Measurements from ENCODE around the gene SHISA2.

The SHISA2 gene

GRCh38 chr13:26047040-26047439 lies 4.8 kb downstream of the SHISA2 start:
- DNase-seq, result no peak

- DNase-seq, result no peak
Observed at GRCh38 chr13:26046639-26047038, 5.2 kb downstream of the SHISA2 start.

DNA sequence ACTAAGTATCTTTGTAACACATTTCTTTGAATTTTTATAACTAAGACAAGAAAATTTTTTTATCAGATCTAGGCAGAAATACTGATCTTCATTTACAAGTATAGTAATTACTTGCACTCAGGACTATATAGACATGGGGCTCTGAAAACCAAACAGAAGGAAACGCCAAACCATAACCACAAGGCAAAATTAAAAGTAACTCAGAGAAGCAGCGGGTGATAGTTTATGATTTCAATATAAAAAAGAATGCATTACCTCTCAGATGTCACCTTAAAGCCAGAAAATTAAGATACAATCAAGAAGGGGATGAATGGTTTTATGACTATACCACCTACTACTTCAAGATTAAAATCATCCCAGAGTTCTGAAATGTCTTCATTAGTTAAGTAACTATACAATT lies 6.7 kb downstream of the SHISA2 start:
- DNase-seq, result no peak

DNA sequence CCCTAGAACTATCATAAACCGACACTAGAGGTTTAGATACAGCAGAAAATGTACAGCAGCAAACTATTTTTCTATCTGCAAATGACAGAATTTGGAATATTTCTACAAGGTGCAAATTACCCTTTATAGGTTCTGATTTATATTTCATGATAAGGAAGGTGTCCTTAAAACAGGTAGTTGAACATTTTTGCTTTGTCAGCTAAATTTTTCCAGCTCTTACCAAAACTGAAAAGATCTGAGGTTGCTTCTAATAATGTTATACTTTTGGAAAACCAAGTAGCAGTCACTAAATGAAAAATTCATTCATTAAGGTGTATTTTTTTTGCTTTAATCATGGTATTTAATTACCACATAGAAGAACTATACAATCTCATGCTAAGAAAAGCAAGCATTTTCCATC lies 9.0 kb downstream of the SHISA2 start:
- DNase-seq, result no peak

DNA sequence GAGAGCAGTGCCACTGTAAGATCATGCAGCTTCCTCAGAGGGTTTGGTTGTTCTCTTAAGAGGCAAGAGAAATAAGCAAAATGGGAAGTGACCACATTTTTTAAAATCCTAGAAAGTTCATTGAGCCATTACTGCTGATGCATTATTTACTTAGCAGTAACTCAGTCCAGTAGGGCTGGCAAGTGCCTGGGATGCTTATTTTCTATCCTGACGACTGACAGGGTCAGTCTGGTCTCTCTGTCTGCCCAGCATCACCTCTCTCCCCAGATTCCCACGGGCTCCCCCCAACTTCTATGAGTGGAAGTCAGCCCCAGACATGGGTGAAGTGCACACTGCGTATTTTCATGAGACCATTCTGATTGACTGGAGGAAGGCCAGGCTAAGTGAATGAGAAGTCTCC lies 10.4 kb downstream of the SHISA2 start:
- DNase-seq, result no peak

DNA sequence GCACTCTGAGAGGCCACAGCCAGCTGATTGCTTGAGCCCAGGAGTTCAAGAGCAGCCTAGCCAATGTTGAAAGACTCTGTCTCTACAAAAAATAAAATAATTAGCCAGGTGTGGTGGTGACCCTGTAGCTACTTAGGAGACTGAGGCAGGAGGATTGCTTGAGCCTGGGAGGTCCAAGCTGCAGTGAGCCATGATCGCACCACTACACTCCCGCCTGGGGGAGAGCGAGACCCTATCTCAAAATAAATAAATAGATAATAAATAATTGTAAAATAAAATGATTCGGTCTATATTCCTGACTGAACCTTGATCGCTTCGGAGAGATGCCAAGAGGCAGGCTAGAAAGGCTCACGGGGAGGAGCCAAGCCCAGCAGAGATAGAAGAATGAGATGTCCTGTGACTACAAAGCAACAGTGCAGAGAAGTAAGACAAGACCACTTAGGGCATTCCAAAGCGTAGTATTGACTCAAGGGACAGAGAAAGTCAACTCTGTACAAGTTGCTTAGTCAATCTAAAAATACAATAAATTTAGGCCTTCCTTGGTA lies 12.8 kb downstream of the SHISA2 start:
- no peak for DNase-seq

DNA sequence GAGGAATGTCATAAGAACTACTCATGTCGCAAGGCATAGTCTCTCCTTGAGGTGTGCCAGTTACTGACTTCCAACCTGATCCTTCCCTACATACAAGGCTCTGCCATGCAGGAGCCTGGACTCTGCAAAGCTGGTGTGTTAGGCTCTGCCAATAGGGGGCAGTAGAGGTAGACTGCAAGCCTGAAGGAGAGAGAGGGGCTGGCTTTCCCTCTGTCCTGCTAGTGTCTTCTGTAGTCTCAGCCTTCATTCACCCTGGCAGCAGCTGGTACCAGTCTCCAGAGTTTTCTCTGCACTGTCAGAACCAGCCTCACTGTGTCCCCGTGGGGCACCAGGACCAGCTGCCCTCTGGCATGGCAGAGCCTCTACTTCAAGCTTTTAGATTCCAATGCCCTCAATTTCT lies 14.5 kb downstream of the SHISA2 start:
- DNase-seq, result no peak

GRCh38 chr13:26036383-26036782 lies 15.4 kb downstream of the SHISA2 start:
- DNase-seq, result no peak

GRCh38 chr13:26034018-26034417 lies 17.8 kb downstream of the SHISA2 start:
- no peak for DNase-seq

- DNase-seq, result no peak
Observed at GRCh38 chr13:26030331-26030730, 21.5 kb downstream of the SHISA2 start.

DNA sequence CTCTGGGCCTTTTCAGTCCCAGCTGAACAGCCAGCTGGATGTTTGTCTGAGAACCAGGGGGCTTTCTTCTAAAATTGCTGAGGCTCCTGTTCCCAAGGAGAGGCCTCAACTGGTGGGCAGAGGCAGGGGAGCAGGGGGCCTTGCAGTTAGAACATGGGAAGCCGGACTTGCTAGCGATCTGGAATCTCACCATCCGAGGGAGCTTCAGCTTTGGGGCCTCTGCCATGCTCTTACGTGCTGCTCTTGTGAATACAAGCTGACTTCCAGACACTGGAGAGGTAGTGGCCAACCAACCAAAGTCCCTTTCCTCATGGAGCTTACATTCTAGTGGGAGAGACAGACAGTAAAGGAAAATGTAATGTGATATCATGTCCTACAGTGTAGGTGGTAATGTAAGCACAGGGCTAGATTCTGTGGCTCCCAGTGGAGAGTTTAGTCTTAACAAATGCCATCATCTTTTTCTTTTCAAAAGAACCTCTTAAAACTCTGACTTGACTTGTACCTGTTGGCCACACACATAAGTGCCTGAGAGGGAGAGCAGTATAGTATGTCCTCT lies 22.2 kb downstream of the SHISA2 start:
- no peak for DNase-seq

- DNase-seq, result no peak
Observed at GRCh38 chr13:26026211-26026610, 25.6 kb downstream of the SHISA2 start.

- DNase-seq, result no peak
Observed at GRCh38 chr13:26025771-26026170, 26.0 kb downstream of the SHISA2 start.

GRCh38 chr13:26025196-26025595 lies 26.6 kb downstream of the SHISA2 start:
- DNase-seq, result no peak

DNA sequence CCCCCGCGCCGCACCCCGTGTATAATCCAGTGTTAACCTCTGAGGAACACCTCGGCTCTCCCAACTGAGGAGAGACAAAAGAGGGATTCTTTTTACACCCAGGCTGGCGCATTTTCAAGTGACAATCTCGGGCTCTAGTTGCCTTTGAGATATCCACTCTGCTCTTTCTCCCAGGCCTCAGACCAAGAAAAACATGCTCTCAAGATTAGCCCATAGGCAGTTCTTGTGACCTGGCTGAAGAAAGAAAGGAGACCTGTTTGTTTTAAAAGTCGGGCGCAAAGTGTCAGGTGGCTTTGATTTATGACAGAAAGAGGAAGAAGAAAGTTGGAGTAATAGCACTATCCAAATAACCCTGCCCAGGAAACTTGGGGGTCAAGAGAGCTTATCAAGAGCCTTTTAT lies 27.3 kb downstream of the SHISA2 start:
- no peak for DNase-seq

GRCh38 chr13:26022538-26023292 lies 29.1 kb downstream of the SHISA2 start:
- no peak for DNase-seq

DNA sequence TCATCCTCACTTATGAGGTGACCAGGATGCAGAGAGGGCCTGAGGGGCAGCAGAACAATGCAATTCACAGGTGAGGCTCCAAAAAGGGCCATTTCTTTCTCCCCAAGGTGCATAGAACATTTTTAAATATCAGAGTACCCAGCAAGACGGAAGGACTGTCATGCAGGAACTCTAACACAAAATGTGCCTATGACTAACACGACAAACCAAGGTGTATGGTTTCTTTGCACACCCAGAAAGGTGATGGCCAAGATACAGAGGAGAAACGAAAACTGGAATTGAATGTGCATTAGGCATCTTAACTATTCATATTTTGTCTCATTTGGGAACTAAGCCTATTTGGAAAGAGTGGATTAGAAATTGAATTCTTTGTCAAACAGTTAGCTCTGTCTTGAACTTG lies 29.9 kb downstream of the SHISA2 start:
- no peak for DNase-seq

- DNase-seq, result no peak
Observed at GRCh38 chr13:26021516-26021915, 30.3 kb downstream of the SHISA2 start.

- DNase-seq, result no peak
Observed at GRCh38 chr13:26020891-26021290, 30.9 kb downstream of the SHISA2 start.

GRCh38 chr13:26019881-26020870 lies 31.6 kb downstream of the SHISA2 start:
- DNase-seq, result no peak

GRCh38 chr13:26019251-26019650 lies 32.6 kb downstream of the SHISA2 start:
- no peak for DNase-seq

DNA sequence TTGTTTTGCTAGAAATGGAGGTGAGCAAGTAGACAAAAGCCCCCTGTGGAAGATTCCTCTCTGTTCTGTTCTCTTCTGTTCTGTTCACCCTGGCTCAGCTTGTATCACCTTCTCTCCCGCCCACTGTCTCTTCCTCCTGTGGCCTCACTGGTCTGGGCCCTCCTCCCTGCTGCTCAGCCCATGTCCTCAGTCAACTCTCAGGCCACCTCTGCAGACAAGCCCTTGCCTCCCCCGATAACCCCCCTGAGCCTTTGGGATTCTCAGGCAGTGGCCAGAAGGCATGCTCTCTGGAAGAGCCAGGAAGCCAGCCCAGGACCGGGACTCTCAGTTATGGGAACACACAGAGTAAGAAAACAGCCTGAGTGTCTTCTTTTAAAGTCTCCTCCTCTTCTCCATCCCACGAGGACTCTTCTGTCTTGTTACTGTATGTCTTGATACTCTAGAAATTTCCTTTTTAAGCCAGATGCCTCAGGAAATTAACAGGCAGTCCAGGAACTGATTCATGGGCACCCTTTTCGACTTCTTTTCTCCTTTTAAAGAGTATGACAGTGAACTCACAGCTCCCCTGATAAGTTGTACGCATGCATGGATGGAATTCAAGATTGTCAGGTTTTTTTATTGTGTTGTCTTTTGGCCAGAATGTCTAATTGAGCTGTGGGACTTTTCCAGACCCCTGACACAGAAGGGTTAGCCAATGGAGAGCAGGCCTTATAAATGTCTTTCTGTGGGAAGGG lies 33.7 kb downstream of the SHISA2 start:
- no peak for DNase-seq
